HG03139 (cell line): Measurements from ENCODE around the gene TVP23C.

Experiments
- ATAC-seq: cut with Tn5 transposase; IDR thresholded peaks from one replicate; pipeline ENCODE4 v1.9.1; 2021; ENCODE audit not compliant: unreplicated experiment

Gene TVP23C

DNA sequence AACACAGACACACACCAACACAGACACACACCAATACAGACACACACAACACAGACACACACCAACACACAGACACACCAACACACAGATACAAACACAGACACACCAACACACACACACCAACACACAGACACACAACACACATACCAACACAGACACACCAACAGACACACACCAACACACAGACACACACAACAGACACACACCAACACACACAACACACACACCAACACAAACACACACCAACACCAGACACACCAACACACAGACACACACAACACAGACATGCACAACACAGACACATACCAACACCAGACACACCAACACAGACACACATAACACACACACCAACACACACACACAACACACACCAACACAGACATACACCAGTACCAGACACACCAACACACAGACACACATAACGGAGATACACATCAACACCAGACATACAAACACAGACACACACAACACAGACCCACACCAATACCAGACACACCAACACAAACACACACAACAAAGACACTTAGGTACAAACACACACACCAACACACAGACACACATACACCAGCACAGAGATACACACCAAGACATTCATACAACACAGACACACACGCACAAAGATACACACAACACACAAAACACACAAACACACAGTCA is 98.1 kb downstream of the TVP23C start:
- no peak for ATAC-seq

DNA sequence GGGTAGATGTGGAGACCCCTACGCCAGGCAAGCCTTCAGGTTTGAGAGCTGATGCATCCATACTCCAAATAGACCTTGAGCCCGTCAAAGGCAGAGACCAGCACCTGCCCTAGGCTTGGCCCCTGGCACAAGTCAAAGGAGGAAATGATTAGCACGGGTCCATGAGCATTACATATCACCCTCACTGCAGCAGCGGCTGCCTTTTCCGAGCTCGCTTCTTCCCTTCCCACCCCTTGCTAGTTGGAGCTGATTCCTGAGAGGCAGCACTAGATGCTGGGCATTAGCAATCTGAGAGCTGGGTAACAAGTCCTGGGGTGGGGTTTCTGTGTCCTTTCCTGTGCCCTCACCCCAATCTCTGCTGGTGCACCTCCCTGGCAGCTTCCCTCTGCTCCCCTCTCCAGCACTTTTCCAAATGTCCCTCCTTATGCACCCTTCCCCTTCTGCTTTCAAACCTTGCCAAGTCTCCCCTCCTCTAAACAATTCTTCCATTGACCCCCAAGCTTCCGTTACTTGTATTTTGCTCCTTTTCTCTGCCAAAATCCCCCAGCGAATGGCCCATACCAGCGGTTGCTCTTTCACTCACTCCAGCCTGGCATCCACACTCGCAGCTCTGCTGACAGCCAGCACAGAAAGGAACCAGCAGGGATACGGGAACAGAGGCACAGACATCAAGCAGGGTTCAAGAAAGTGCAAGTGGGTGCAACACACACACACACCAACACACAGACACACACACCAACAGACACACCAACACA is 98.9 kb downstream of the TVP23C start:
- ATAC-seq, result no peak

DNA sequence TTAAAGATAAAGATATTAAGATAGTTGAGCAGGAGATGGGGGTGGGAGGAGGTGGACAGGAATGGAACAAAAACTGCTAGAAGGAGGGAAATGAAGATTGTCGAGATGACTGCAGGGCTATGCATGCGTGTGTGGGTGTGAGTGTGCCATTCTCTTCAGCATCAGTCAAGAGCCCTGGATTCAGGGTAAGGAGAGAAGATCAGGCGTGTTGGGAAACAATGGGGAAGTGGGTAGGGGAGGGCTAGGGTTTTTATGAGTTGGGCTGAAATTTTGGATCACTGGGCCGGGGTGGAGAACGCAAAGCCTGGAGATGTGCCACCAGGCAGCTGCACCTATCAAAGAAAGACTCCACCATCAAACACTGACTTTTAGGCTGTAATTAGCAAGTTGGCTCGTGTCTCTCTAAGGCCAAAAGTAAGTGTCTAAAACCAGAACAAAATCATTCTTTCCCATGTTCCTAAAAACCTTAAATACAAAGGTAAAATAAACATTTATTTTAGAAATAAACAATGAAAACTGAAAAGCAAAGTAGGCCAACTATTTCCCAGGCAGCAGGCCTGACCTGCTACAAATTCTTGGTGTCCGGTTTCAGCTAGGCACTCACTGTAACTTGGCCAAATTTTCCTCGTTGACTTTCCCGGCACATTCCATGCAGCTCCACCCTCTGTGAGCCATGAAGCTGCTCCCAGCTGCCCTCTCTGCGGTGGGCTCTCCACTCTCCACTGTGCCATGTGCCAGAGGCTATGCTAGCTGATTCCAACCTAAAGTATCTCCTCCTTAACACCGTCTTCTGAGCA is 100.1 kb downstream of the TVP23C start:
- no peak for ATAC-seq

DNA sequence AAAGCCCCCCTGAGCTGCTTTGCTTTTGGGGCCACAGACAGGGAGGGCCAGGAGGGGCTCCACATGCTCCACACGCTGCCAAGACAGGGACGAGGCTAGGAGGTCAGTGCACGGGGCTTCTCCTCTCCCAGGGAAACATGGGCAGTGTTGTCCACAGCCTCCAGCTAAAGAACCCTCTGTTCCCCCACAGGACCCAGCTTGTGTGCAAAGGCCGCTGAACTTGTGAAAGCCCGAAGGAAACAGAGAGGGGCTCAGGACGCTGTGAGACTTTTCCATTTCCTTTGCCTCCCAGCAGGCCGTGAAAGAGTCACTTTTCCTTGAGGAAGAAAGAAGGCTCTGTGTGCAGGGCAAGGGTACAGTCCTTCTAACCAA is 105.6 kb downstream of the TVP23C start:
- ATAC-seq, result no peak

DNA sequence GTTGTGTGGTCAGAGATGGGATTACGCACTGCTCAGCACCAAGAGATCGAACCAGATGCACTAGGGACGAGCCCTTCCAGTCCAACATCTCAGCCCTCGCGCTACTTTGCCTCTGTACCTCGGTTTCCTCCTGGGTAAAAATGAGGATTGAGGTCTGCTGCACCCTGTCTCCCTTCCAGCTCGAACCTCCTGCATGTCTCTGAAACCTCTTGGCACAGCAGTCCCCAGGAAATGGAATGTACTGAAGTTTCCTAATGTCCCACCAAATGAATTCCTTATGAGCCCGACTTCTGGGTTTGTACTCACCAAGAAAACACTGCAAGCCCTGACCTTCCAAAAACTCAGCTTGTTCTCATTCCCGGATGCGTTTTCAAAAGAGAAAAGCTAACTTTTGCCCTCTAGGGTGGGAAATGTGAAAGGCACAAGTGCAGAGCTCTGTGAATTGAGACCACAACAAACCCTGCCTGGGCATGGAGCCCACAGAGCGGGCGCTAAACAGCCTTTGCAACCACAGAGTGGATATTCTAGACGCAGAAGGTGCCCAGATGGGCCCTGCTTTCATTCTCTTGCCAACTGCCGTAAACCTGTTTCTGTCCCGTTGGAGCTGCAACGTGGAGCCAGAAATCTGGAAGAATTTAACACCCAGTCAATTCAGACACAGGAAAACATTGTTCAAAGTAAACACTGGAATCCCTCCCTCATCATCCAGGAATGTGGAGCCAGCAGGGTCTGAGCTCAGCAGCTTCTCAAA is 106.1 kb downstream of the TVP23C start:
- no peak for ATAC-seq

DNA sequence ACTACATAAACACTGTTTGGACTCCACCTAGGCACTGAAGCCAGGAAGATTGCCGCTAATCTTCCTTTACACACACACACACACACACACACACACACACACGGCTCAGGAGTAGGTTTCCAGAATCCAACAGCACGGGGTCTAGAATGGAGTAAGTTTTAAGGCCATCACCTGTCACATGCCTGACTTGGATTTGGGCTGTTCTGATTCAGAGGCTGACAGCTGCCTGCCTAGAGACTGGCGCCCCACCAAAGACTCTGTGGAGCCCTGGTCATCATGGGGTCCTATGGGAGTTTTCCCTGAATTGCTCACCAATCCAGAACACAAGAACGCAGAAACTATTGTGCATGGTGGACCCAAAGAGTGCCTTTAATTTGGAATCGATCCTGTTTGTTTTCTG is 106.8 kb downstream of the TVP23C start:
- no peak for ATAC-seq

DNA sequence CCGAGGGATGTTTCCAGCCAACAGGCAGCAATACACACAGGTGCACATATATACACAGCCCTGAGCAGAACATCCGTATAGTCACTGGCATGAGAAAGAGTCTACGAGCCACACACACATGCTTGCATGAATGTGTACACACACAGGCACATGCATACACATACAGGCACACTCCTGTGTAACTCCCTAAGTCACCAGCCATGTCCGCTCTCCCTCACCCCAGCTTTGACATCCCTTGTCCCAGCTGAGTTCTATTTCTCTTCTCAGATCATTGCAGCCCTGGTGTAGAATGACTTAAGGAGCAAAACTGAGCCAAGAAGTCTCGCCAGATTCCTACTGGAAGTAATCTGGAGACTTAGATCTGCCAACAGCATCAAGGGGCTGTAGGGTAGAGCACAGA is 108.9 kb downstream of the TVP23C start:
- ATAC-seq, result no peak

DNA sequence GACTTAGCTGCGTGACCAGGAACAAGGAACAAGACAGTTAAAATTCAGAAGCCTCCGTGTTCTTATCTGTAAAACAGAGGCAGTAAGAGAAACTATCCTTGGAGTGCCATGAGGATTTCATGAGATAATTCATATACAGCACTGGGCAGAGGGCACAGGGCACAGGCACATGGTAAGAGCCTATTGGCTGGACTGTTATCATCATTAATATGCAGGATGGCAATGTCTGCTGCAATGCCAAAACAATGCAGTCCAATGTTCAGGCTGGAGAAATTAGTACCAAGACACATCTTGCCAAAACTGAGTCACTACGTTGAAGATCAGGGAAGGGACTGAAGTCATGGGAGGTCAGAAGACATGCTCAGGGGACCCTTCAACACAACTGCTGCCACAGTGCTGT is 109.5 kb downstream of the TVP23C start:
- no peak for ATAC-seq

DNA sequence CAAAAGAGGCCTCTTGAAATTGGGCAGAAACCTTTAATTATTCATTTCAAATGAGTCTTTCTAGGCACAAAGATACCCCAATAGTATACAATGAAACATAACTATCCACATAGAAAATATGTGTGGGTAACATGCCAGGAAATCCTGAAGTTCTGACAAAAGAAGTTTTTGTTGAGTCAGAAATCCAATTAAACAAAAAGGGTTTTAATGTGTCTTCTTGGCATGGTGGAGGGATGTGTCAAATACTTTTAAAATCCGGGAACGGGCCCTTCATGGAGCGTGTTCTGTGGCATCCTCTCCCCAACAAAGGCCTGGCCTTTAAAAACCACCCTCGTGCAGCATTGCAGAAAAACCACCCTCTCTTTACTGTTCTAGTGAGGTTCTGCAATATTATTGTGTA is 110.0 kb downstream of the TVP23C start:
- no peak for ATAC-seq

DNA sequence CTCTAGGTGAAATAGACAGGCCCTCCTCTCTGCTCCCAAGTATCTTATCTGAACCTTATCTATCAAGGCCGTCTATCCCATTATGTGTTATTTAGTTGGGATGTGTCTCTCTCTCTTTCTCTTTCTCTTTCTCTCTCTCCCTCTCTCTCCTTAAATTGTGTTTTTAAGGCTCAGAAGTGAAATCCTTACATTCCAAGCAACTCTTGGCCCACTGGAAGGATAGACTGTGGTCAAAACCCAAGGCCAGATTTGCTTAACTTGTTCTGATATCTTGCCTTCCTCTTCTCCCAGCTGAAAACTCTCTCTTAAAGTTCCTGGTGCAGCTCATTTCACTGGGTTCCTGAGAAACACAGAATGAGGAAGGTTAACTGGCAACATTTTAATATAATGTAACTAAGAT is 110.5 kb downstream of the TVP23C start:
- no peak for ATAC-seq
